Mesendoderm (in vitro differentiated cells): Measurements from ENCODE around the gene CREB5.

Experiments
- DNase-seq: peaks from one replicate; pipeline ENCODE4 v3.0.0; 2013
- H2AK5ac ChIP-seq: 2 replicates; pipeline ENCODE4 v1.6.1; 2013; ENCODE audit warnings: low read length, inconsistent platforms
- H2BK120ac ChIP-seq: 2 replicates; pipeline ENCODE4 v1.6.1; 2013; ENCODE audit warnings: low read depth, mild to moderate bottlenecking, low read length, moderate library complexity, mixed read lengths
- H2BK15ac ChIP-seq: replicated peaks from 2 replicates; pipeline ENCODE4 v1.6.1; 2013; ENCODE audit warnings: low read depth, mild to moderate bottlenecking, moderate library complexity
- H2BK5ac ChIP-seq: 2 replicates; pipeline ENCODE4 v1.6.1; 2013; ENCODE audit warnings: low read length, inconsistent platforms
- H3K18ac ChIP-seq: 2 replicates; pipeline ENCODE4 v1.6.1; 2013; ENCODE audit warnings: mild to moderate bottlenecking, low read length, mixed read lengths
- H3K23ac ChIP-seq: one replicate; pipeline ENCODE4 v1.6.1; 2013; ENCODE audit warnings: low read length
- H3K27ac ChIP-seq: 2 replicates; pipeline ENCODE4 v1.5.1; 2013; ENCODE audit warnings: low read depth, mild to moderate bottlenecking, inconsistent platforms, low read length, moderate library complexity
- H3K27me3 ChIP-seq: 2 replicates; pipeline ENCODE4 v1.6.1; 2013; ENCODE audit warnings: low read length, control low read depth, mild to moderate bottlenecking, inconsistent platforms; ENCODE audit not compliant: insufficient read depth, poor library complexity
- H3K36me3 ChIP-seq: 2 replicates; pipeline ENCODE4 v1.6.1; 2013; ENCODE audit warnings: low read length, inconsistent platforms; ENCODE audit not compliant: control insufficient read depth, insufficient read depth
- H3K4ac ChIP-seq: one replicate; pipeline ENCODE4 v1.6.1; 2013; ENCODE audit warnings: low read depth, mild to moderate bottlenecking, low read length, moderate library complexity
- H3K4me1 ChIP-seq: 2 replicates; pipeline ENCODE4 v1.6.1; 2013; ENCODE audit warnings: low read depth, low read length, inconsistent platforms; ENCODE audit not compliant: control insufficient read depth
- H3K4me2 ChIP-seq: 2 replicates; pipeline ENCODE4 v1.6.1; 2013; ENCODE audit warnings: low read length
- H3K4me3 ChIP-seq: 2 replicates; pipeline ENCODE4 v1.5.1; 2013; ENCODE audit warnings: mild to moderate bottlenecking, low read length
- H3K56ac ChIP-seq: one replicate; pipeline ENCODE4 v1.6.1; 2013; ENCODE audit warnings: low read length
- H3K79me1 ChIP-seq: 2 replicates; pipeline ENCODE4 v1.6.1; 2013; ENCODE audit warnings: low read length, inconsistent platforms
- H3K79me2 ChIP-seq: 2 replicates; pipeline ENCODE4 v1.6.1; 2013; ENCODE audit warnings: mild to moderate bottlenecking, low read length; ENCODE audit not compliant: control insufficient read depth, insufficient read depth
- H3K9ac ChIP-seq: 2 replicates; pipeline ENCODE4 v1.6.1; 2013; ENCODE audit warnings: low read length, inconsistent platforms
- H4K5ac ChIP-seq: one replicate; pipeline ENCODE4 v1.6.1; 2013; ENCODE audit warnings: low read length
- H4K8ac ChIP-seq: one replicate; pipeline ENCODE4 v1.6.1; 2013; ENCODE audit warnings: low read depth, mild to moderate bottlenecking, control low read depth, low read length, moderate library complexity
- WGBS: extraction: QIAGEN DNeasy Blood & Tissue Kit; methylation state at CpG from one replicate; pipeline ENCODE4 v1.1.7; 2013; ENCODE audit warnings: low lambda C conversion rate, missing lambda C conversion rate; ENCODE audit not compliant: insufficient coverage; ENCODE audit errors: extremely low coverage; 5-methylcytosine and 5-hydroxymethylcytosine counted together

Gene CREB5

DNA sequence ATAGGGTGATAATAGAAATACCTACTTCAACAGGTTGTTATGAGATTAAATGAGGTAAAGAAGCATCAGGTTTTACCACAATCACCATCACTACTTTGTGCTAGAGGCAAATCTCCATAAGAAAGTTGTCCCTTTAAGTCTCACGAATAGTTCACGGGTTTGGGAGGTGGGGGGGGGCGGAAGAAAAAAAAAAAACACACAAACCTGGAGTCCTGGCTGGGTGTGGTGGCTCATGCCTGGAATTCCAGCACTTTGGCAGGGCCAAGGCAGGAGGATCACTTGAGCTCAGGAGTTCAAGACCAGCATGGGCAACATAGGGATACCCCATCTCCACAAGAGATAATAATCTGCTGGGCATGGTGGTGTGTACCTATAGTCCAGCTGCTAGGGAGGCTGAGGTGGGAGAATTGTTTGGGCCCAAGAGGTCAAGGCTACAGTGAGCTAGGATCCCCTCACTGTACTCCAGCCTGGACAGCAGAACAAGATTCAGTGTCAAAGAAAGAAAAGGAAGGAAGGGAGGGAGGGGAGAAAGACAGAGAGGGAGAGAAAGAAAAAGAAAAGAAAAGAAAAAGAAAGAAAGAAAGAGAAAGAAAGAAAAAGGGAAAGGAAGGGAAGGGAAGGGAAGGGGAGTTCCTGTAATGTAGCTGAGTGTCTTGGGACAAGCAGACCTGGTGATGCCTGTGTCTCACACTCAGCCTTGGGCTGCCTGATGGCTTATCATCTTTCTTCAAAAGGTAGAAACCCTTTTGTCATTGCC, 231.4 kb downstream of the CREB5 start:
- Histone ChIP-seq H3K79me1 (no peaks in the 10 kb centered on the region), H3K4me3 (no peak overlapping the region), H2BK5ac (no peak overlapping the region), H3K27ac (no peak overlapping the region), H4K8ac (no peak overlapping the region), H2AK5ac (no peak overlapping the region), H3K9ac (no peak overlapping the region), H3K27me3 (no peaks in the 10 kb centered on the region), H3K23ac (no peak overlapping the region), H3K4ac (no peak overlapping the region), H3K79me2 (no peaks in the 10 kb centered on the region), H3K4me1 (no peaks in the 10 kb centered on the region), H2BK15ac (no peak overlapping the region), H3K18ac (no peak overlapping the region), H2BK120ac (no peak overlapping the region), H3K36me3 (no peaks in the 10 kb centered on the region), H4K5ac (no peak overlapping the region), H3K56ac (no peak overlapping the region), H3K4me2 (no peak overlapping the region)
- DNase-seq: peak; percentile 65
- no CpG with 5 or more reads among the region's 3 CpGs for WGBS

DNA sequence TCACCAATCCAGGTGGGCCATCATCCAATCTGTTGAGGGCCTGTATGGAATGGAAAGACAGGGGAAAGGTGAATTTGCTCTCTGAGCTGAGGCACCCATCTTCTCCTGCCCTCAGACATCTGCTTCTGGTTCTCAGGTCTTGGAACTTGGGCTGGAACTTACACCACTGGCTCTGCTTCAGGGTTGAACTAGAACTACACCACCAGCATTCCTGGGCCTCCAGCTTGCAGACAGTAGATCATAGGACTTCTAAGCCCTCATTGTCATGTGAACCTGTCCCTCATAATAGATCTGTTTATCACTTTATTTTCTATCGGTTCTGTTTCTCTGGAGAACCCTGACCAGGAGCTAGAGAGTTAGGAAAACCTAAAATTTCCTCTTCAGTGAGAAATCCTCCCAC, 233.5 kb downstream of the CREB5 start:
- Histone ChIP-seq H3K4me2 (no peak overlapping the region), H3K27ac (no peak overlapping the region), H2AK5ac (no peak overlapping the region), H3K56ac (no peak overlapping the region), H2BK120ac (no peak overlapping the region), H3K4me3 (no peak overlapping the region), H3K36me3 (no peaks in the 10 kb centered on the region), H3K27me3 (no peaks in the 10 kb centered on the region), H3K79me1 (no peaks in the 10 kb centered on the region), H3K9ac (no peak overlapping the region), H2BK15ac (no peak overlapping the region), H3K79me2 (no peaks in the 10 kb centered on the region), H4K8ac (no peak overlapping the region), H3K23ac (no peak overlapping the region), H3K4me1 (no peaks in the 10 kb centered on the region), H4K5ac (no peak overlapping the region), H3K18ac (no peak overlapping the region), H2BK5ac (no peak overlapping the region), H3K4ac (no peak overlapping the region)
- no peak for DNase-seq
- no CpG with 5 or more reads among the region's 1 CpG for WGBS

DNA sequence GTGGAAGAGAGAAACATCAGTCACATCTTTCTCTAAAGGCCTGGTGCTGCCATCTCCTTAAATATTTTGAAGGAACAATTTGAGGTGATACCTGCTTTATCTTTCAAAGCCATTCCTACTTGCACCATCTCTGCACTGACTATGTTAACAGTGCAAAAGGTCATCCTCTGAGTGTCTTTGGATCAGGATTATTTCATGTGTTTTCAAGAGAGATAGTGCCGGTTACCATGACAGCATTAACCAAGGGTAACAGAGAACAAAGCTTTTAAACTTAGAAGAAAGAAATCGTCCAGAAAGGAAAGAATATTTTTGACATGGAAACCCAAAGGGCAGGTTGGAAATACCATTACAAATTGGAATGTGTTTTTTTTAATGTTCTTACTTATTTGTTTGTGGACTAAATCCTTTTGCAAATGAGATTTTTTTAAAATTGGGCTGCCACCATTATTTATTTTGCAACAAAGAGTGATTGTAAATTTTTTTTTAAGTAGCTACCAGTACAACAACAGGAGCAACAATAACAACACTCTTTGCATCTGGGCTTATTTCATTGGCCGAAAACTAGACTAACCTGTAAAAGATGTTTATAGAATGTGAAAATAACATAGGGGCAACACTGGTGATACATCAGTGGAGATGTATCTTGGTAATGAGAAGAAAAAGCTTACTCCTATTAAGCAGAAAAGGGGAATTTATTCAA, 234.2 kb downstream of the CREB5 start:
- H3K4me1 ChIP-seq: no peaks in the 10 kb centered on the region
- H3K36me3 ChIP-seq: no peaks in the 10 kb centered on the region
- no peak overlapping the region for H4K8ac ChIP-seq
- H3K4me2 ChIP-seq: no peak overlapping the region
- no peak overlapping the region for H3K4ac ChIP-seq
- no peaks in the 10 kb centered on the region for H3K79me1 ChIP-seq
- H2BK120ac ChIP-seq: no peak overlapping the region
- H2AK5ac ChIP-seq: no peak overlapping the region
- WGBS: no CpG with 5 or more reads among the region's 3 CpGs
- no peak overlapping the region for H2BK5ac ChIP-seq
- no peak for DNase-seq
- no peak overlapping the region for H3K4me3 ChIP-seq
- H3K18ac ChIP-seq: no peak overlapping the region
- no peaks in the 10 kb centered on the region for H3K79me2 ChIP-seq
- no peak overlapping the region for H2BK15ac ChIP-seq
- no peak overlapping the region for H3K27ac ChIP-seq
- no peak overlapping the region for H4K5ac ChIP-seq
- H3K27me3 ChIP-seq: no peaks in the 10 kb centered on the region
- no peak overlapping the region for H3K56ac ChIP-seq
- H3K23ac ChIP-seq: no peak overlapping the region
- no peak overlapping the region for H3K9ac ChIP-seq

DNA sequence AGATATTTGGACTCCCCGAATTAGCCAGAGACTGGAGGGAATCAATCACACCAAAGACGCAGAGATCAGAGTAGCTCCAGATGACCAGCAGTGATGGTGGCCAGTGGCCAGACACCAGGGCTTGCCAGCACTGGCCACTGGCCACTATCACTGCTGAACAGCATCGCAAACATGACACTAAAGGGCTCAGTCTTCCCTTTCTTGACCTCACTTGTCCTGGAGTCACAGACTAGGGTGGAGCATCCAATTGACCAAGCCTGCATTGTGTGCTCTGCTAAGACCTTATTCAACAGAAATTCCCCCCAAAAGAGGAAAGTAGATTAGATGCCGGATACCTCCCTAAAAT, 234.7 kb downstream of the CREB5 start:
- no CpG with 5 or more reads among the region's 4 CpGs for WGBS
- no peak overlapping the region for H3K4me2 ChIP-seq

DNA sequence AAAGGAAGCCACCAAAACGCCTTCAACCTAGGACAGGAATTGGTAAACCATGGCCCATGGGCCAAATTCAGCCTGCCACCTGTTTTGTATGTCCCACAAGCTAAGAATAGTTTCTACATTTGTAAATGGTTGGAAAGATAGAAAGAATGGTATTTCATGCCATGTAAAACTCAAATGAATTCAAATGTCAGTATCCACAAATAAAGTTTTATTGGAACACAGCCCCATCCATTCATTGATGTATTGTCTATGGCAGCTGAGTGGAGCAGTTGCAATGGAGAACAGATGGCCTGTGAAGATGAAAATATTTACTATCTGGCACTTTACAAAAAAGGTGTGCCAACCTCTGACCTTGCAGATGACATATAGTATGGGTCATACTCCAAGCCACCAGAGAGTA, 236.9 kb downstream of the CREB5 start:
- Histone ChIP-seq H3K4me2 (no peak overlapping the region), H3K36me3 (no peaks in the 10 kb centered on the region), H3K27me3 (no peaks in the 10 kb centered on the region), H2BK5ac (no peak overlapping the region), H4K5ac (no peak overlapping the region), H3K56ac (no peak overlapping the region), H3K9ac (no peak overlapping the region), H2AK5ac (no peak overlapping the region), H3K18ac (no peak overlapping the region), H3K79me2 (no peaks in the 10 kb centered on the region), H3K79me1 (no peaks in the 10 kb centered on the region), H2BK15ac (no peak overlapping the region), H3K4me1 (no peaks in the 10 kb centered on the region), H3K4ac (no peak overlapping the region), H2BK120ac (no peak overlapping the region), H3K23ac (no peak overlapping the region), H4K8ac (no peak overlapping the region), H3K4me3 (no peak overlapping the region), H3K27ac (no peak overlapping the region)
- WGBS: no CpG with 5 or more reads among the region's 1 CpG
- DNase-seq: no peak

More for the DNA sequence above, 234.7 kb downstream of the CREB5 start:
- H3K9ac ChIP-seq: no peak overlapping the region
- H3K36me3 ChIP-seq: no peaks in the 10 kb centered on the region
- no peak overlapping the region for H4K5ac ChIP-seq
- H3K79me2 ChIP-seq: no peaks in the 10 kb centered on the region
- H2BK120ac ChIP-seq: no peak overlapping the region
- H3K4me1 ChIP-seq: no peaks in the 10 kb centered on the region
- DNase-seq: no peak
- no peak overlapping the region for H3K27ac ChIP-seq
- H3K18ac ChIP-seq: no peak overlapping the region
- H2BK5ac ChIP-seq: no peak overlapping the region
- H2AK5ac ChIP-seq: no peak overlapping the region
- no peak overlapping the region for H3K4ac ChIP-seq
- no peak overlapping the region for H3K23ac ChIP-seq
- H4K8ac ChIP-seq: no peak overlapping the region
- H3K27me3 ChIP-seq: no peaks in the 10 kb centered on the region
- no peak overlapping the region for H2BK15ac ChIP-seq
- H3K79me1 ChIP-seq: no peaks in the 10 kb centered on the region
- no peak overlapping the region for H3K4me3 ChIP-seq
- no peak overlapping the region for H3K56ac ChIP-seq
